ENCODE data around the gene IRX2. TPM values are rescaled to one million over a fixed set of nuclear protein-coding genes. Genes with fewer than 3 reads are reported as not detected.

The IRX2 gene
- total and polyA plus RNA-seq, 2 of the 4 experiments (the other 2 are of a cell fraction): 0.36 to 0.97 TPM

GRCh38 chr5:2714805-2715204 is 36.7 kb downstream of the IRX2 start:
- no peak overlapping the region for H3K4me3 ChIP-seq (ENCODE audit: insufficient read depth, low read depth, low read length)
- no peaks in the 10 kb centered on the region for H3K27me3 ChIP-seq (ENCODE audit: control insufficient read depth, insufficient read depth, low read length)
- no peak overlapping the region for H2BK20ac ChIP-seq (ENCODE audit: low read depth, low read length)
- no peaks in the 10 kb centered on the region for H3K4me1 ChIP-seq (ENCODE audit: control insufficient read depth, insufficient read depth, low read length)
- H4K5ac ChIP-seq (ENCODE audit: low read depth, low read length): no peak overlapping the region
- intact Hi-C loops (cut with micrococcal nuclease): no loop called here
- H2BK120ac ChIP-seq (ENCODE audit: low read depth, low read length): no peak overlapping the region
- WGBS, 2 experiments (ENCODE audit: extremely low coverage in 2 of 2, insufficient read length in 1 of 2): 94% methylated on average over 3 of the region's 6 CpGs; no CpG with 5 or more reads in 1 of the 2 experiments
- H3K18ac ChIP-seq (ENCODE audit: low read depth, low read length): no peak overlapping the region
- H2BK15ac ChIP-seq (ENCODE audit: low read depth, low read length): no peak overlapping the region
- H3K14ac ChIP-seq (replicated peaks; ENCODE audit: low read depth, low read length): no peak overlapping the region
- H2AFZ ChIP-seq (replicated peaks; ENCODE audit: low read length, poor library complexity): no peak overlapping the region
- no peak for DNase-seq
- POLR2A ChIA-PET (ENCODE audit: unreplicated experiment): no interaction called here
- no peak overlapping the region for H2AK9ac ChIP-seq (replicated peaks; ENCODE audit: low read depth, low read length, poor library complexity)
- H3K9me3 ChIP-seq (ENCODE audit: control insufficient read depth, insufficient read depth, low read length): peaks cover 17% of the 10 kb centered on the region; the same call in 1 of the 2 replicates
- TF ChIP-seq FOS (IDR thresholded peaks at IDR 0.05; ENCODE audit: low read depth, low read length) (no peak), ELK1 (IDR thresholded peaks at IDR 0.05; ENCODE audit: borderline replicate concordance, low read depth, low read length) (no peak), MAZ (IDR thresholded peaks at IDR 0.05; ENCODE audit: borderline replicate concordance, low read depth, low read length) (no peak), USF2 (IDR thresholded peaks at IDR 0.05; ENCODE audit: low read depth, low read length) (no peak), CTCF (conservative IDR thresholded peaks at IDR 0.05; ENCODE audit: low read depth, low read length) (no peak), BHLHE40 (IDR thresholded peaks at IDR 0.05; ENCODE audit: low read depth, low read length) (no peak)
- H3K4ac ChIP-seq (ENCODE audit: low read depth, low read length): no peak overlapping the region
- no peak overlapping the region for H3K4me2 ChIP-seq (ENCODE audit: low read depth, low read length)
- CTCF ChIA-PET: no interaction called here
- no peaks in the 10 kb centered on the region for H3K9me1 ChIP-seq (ENCODE audit: insufficient read depth, low read length)
- in situ Hi-C loops (cut with MboI; ENCODE audit: low sequenced_read_pairs): no loop called here
- H3K23ac ChIP-seq (ENCODE audit: low read depth, low read length): no peak overlapping the region
- dilution Hi-C loops (cut with HindIII; ENCODE audit: low sequenced_read_pairs, unreplicated experiment): no loop called here
- BruUV-seq (replicated peaks): no TSS peak
- H4K91ac ChIP-seq (ENCODE audit: insufficient read depth, low read depth, low read length): no peak overlapping the region
- no peak overlapping the region for H3K9ac ChIP-seq (ENCODE audit: low read depth, low read length)
- H3K79me1 ChIP-seq (ENCODE audit: low read depth in 1 of 2, low read length in 2 of 2): no peaks in the 10 kb centered on the region
- no peak for ATAC-seq (ENCODE audit: low read depth)
- H3K27ac ChIP-seq (ENCODE audit: insufficient read depth, low read length): no peak overlapping the region
- no peak overlapping the region for H4K8ac ChIP-seq (ENCODE audit: low read depth in 2 of 2, low read length in 2 of 2)
- H3K36me3 ChIP-seq (ENCODE audit: control insufficient read depth, insufficient read depth, low read length): no peaks in the 10 kb centered on the region
- no peak overlapping the region for H3K56ac ChIP-seq (ENCODE audit: extremely low read depth, insufficient read depth, low read length)
- H4K20me1 ChIP-seq (ENCODE audit: insufficient read depth, low read length): no peaks in the 10 kb centered on the region
- H2AK5ac ChIP-seq (ENCODE audit: low read depth, low read length): no peak overlapping the region
- H2BK5ac ChIP-seq (ENCODE audit: low read depth, low read length, poor library complexity, severe bottlenecking): no peak overlapping the region
